PC-9 (cell line): ENCODE results near the gene MPC1L.
"Not testable (repeated sequence)": the region's sequence is repeated elsewhere in the genome, so short reads cannot be mapped to it uniquely, and the experiment has no call there.

Experiments used
- EZH2 ChIP-seq: fragments of 200-600 bp; sonication (generic); IDR thresholded peaks from 2 replicates; pipeline ENCODE4 v1.8.0; 2017; ENCODE audit warnings: antibody characterized with exemption, low read depth
- TF ChIP-seq, protein P1 (sequence below): fragments of 200-600 bp; sonication (generic); conservative IDR thresholded peaks from 2 replicates; pipeline ENCODE4 v1.6.1; 2017; ENCODE audit warnings: mixed run types, antibody characterized with exemption, mild to moderate bottlenecking, moderate library complexity

GRCh38 chrX:40587623-40588022 is 35.6 kb upstream of the MPC1L start:
- TF ChIP-seq, protein P1, sequence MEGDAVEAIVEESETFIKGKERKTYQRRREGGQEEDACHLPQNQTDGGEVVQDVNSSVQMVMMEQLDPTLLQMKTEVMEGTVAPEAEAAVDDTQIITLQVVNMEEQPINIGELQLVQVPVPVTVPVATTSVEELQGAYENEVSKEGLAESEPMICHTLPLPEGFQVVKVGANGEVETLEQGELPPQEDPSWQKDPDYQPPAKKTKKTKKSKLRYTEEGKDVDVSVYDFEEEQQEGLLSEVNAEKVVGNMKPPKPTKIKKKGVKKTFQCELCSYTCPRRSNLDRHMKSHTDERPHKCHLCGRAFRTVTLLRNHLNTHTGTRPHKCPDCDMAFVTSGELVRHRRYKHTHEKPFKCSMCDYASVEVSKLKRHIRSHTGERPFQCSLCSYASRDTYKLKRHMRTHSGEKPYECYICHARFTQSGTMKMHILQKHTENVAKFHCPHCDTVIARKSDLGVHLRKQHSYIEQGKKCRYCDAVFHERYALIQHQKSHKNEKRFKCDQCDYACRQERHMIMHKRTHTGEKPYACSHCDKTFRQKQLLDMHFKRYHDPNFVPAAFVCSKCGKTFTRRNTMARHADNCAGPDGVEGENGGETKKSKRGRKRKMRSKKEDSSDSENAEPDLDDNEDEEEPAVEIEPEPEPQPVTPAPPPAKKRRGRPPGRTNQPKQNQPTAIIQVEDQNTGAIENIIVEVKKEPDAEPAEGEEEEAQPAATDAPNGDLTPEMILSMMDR: not testable (repeated sequence)
- TF ChIP-seq EZH2: not testable (repeated sequence)
